Ureter (tissue), 1 donor: ENCODE measurements around the gene DGKG. TPM values are rescaled to one million over a fixed set of nuclear protein-coding genes. Genes with fewer than 3 reads are reported as not detected.

Source experiments
- DNase-seq: peaks from one replicate; pipeline ENCODE4 v3.0.0-alpha.2; 2020; ENCODE audit warnings: low spot score
- total RNA-seq: library from RNA; stranded (reverse); gene quantifications from one replicate; pipeline ENCODE4 v1.2.4, GENCODE V29; 2023
- donor health status: DM: yes; HTN: yes; CAD: no.

Gene DGKG
- total RNA-seq, 1 donor from 2014 or later: 16.2 TPM

GRCh38 chr3:186173224-186173815 is 188.7 kb downstream of the DGKG start:
- no peak for DNase-seq

- no peak for DNase-seq
These were observed 189.7 kb downstream of the DGKG start for GRCh38 chr3:186172353-186172752.

- DNase-seq: no peak
These were observed 190.5 kb downstream of the DGKG start for GRCh38 chr3:186171521-186171920.

- DNase-seq: no peak
These were observed 191.5 kb downstream of the DGKG start for GRCh38 chr3:186170516-186170915.

- DNase-seq: no peak
These were observed 192.7 kb downstream of the DGKG start for GRCh38 chr3:186169379-186169778.

GRCh38 chr3:186168976-186169375 is 193.1 kb downstream of the DGKG start:
- DNase-seq: no peak

- DNase-seq: no peak
These were observed 194.2 kb downstream of the DGKG start for GRCh38 chr3:186167646-186168395.

- no peak for DNase-seq
These were observed 195.3 kb downstream of the DGKG start for GRCh38 chr3:186166491-186167288.

- DNase-seq: no peak
These were observed 196.0 kb downstream of the DGKG start for GRCh38 chr3:186166036-186166435.

GRCh38 chr3:186165331-186165730 is 196.7 kb downstream of the DGKG start:
- no peak for DNase-seq

GRCh38 chr3:186164696-186165095 is 197.3 kb downstream of the DGKG start:
- DNase-seq: no peak

GRCh38 chr3:186162221-186162620 is 199.8 kb downstream of the DGKG start:
- no peak for DNase-seq

GRCh38 chr3:186160691-186161243 is 201.3 kb downstream of the DGKG start:
- no peak for DNase-seq

- DNase-seq: no peak
These were observed 207.4 kb downstream of the DGKG start for GRCh38 chr3:186154641-186155040.

GRCh38 chr3:186152889-186153292 is 209.1 kb downstream of the DGKG start:
- DNase-seq: no peak

GRCh38 chr3:186152361-186152798 is 209.7 kb downstream of the DGKG start:
- no peak for DNase-seq

- DNase-seq: no peak
These were observed 210.7 kb downstream of the DGKG start for GRCh38 chr3:186151077-186151971.

- no peak for DNase-seq
These were observed 211.8 kb downstream of the DGKG start for GRCh38 chr3:186150041-186150830.

- no peak for DNase-seq
These were observed 212.6 kb downstream of the DGKG start for GRCh38 chr3:186149319-186149960.

GRCh38 chr3:186144257-186144656 is 217.8 kb downstream of the DGKG start:
- DNase-seq: no peak
